ENCODE data around the gene NCDN. TPM values are rescaled to one million over a fixed set of nuclear protein-coding genes. Genes with fewer than 3 reads are reported as not detected.

Gene NCDN
- total RNA-seq (2022; extraction: Qiagen RNA extraction), result 15.2 to 17.9 TPM (median 17.5 TPM) in 5 replicates

GRCh38 chr1:35557611-35558373, at the start of gene NCDN:
NCDN (plus strand) TSS chr1:35557799; CDS start chr1:35558191, 392 bp downstream.

GRCh38 chr1:35557118-35557610, 435 bp upstream of the NCDN start, which contains the start of gene KIAA0319L:
KIAA0319L (minus strand) TSS chr1:35557403; CDS start chr1:35554491, 2,912 bp downstream.

GRCh38 chr1:35573198-35574124, 15.9 kb downstream of the NCDN start, which contains the start of gene TFAP2E:
TFAP2E (plus strand) TSS chr1:35573314; CDS start chr1:35573578, 264 bp downstream.

Other genes with a start within 250 kb of the NCDN start
- gene KIAA0319L, start 396 bp upstream of the NCDN start, total RNA-seq (2022; extraction: Qiagen RNA extraction), result 12.9 to 22.1 TPM (median 15.2 TPM) in 5 replicates
- gene TFAP2E, start 15.5 kb downstream of the NCDN start, total RNA-seq (2022; extraction: Qiagen RNA extraction), result 0.41 to 0.78 TPM (median 0.45 TPM) in 5 replicates
- gene PSMB2, start 83.7 kb downstream of the NCDN start, total RNA-seq (2022; extraction: Qiagen RNA extraction), result 73.7 to 111 TPM (median 105 TPM) in 5 replicates
- gene C1orf216, start 161.1 kb downstream of the NCDN start, total RNA-seq (2022; extraction: Qiagen RNA extraction), result 12.1 to 14.6 TPM (median 13.8 TPM) in 5 replicates
- gene CLSPN, start 212.2 kb downstream of the NCDN start, total RNA-seq (2022; extraction: Qiagen RNA extraction), result 7.9 to 15.6 TPM (median 9.6 TPM) in 5 replicates